H9 (cell line): ENCODE data around the gene MELK. TPM values are rescaled to one million over a fixed set of nuclear protein-coding genes. Genes with fewer than 3 reads are reported as not detected.

Experiments used
- DNase-seq: peaks from one replicate; pipeline ENCODE4 v3.0.0-alpha.2; 2017
- H2AFZ ChIP-seq: one replicate; pipeline ENCODE4 v1.6.1; 2013; ENCODE audit warnings: mild to moderate bottlenecking, low read length, control low read depth, moderate library complexity
- H2AK5ac ChIP-seq: 2 replicates; pipeline ENCODE4 v1.6.1; 2013; ENCODE audit warnings: low read length, control low read depth, mixed read lengths; ENCODE audit not compliant: insufficient read length
- H2BK120ac ChIP-seq: one replicate; pipeline ENCODE4 v1.6.1; 2013; ENCODE audit warnings: low read depth, mild to moderate bottlenecking, low read length, control low read depth, inconsistent platforms; ENCODE audit not compliant: poor library complexity, severe bottlenecking
- H2BK12ac ChIP-seq: 2 replicates; pipeline ENCODE4 v1.6.1; 2013; ENCODE audit warnings: low read length, control low read depth, mixed read lengths, low read depth; ENCODE audit not compliant: insufficient read length
- H2BK15ac ChIP-seq: 2 replicates; pipeline ENCODE4 v1.6.1; 2013; ENCODE audit warnings: low read depth, low read length, control low read depth
- H2BK20ac ChIP-seq: one replicate; pipeline ENCODE4 v1.6.1; 2013; ENCODE audit warnings: low read depth, mild to moderate bottlenecking, low read length, control low read depth, inconsistent platforms; ENCODE audit not compliant: poor library complexity, severe bottlenecking
- H2BK5ac ChIP-seq: 2 replicates; pipeline ENCODE4 v1.6.1; 2013; ENCODE audit warnings: low read length, control low read depth, mixed read lengths; ENCODE audit not compliant: insufficient read length
- H3K14ac ChIP-seq: 2 replicates; pipeline ENCODE4 v1.6.1; 2013; ENCODE audit warnings: low read length, control low read depth; ENCODE audit not compliant: insufficient read depth
- H3K18ac ChIP-seq: 2 replicates; pipeline ENCODE4 v1.6.1; 2013; ENCODE audit warnings: low read depth, mild to moderate bottlenecking, mixed read lengths, low read length, control low read depth; ENCODE audit not compliant: insufficient read length
- H3K23ac ChIP-seq: 2 replicates; pipeline ENCODE4 v1.6.1; 2013; ENCODE audit warnings: low read length, control low read depth, mixed read lengths, low read depth; ENCODE audit not compliant: insufficient read length
- H3K23me2 ChIP-seq: 2 replicates; pipeline ENCODE4 v1.6.1; 2013; ENCODE audit warnings: low read depth, mild to moderate bottlenecking, mixed read lengths, low read length, control low read depth; ENCODE audit not compliant: insufficient read length, poor library complexity, severe bottlenecking
- H3K27ac ChIP-seq: 2 replicates; pipeline ENCODE4 v1.5.1; 2013; ENCODE audit warnings: low read length, control low read depth, mixed read lengths, low read depth; ENCODE audit not compliant: insufficient read length
- H3K27me3 ChIP-seq: 2 replicates; pipeline ENCODE4 v1.6.1; 2013; ENCODE audit warnings: low read length, control low read depth, inconsistent platforms; ENCODE audit not compliant: insufficient read depth
- H3K4ac ChIP-seq: 2 replicates; pipeline ENCODE4 v1.6.1; 2013; ENCODE audit warnings: low read depth, mild to moderate bottlenecking, control low read depth, inconsistent platforms, low read length, moderate library complexity
- H3K4me1 ChIP-seq: 2 replicates; pipeline ENCODE4 v1.6.1; 2013; ENCODE audit warnings: low read length, control low read depth, inconsistent platforms; ENCODE audit not compliant: insufficient read depth
- H3K4me2 ChIP-seq: 2 replicates; pipeline ENCODE4 v1.6.1; 2013; ENCODE audit warnings: low read length, control low read depth, mixed read lengths; ENCODE audit not compliant: insufficient read length, insufficient read depth
- H3K56ac ChIP-seq: 2 replicates; pipeline ENCODE4 v1.6.1; 2013; ENCODE audit warnings: low read depth, mild to moderate bottlenecking, mixed read lengths, low read length, control low read depth; ENCODE audit not compliant: insufficient read length
- H3K79me1 ChIP-seq: 2 replicates; pipeline ENCODE4 v1.6.1; 2013; ENCODE audit warnings: low read depth, mild to moderate bottlenecking, moderate library complexity, low read length, control low read depth, inconsistent platforms; ENCODE audit not compliant: insufficient read depth, poor library complexity, severe bottlenecking
- H3K79me2 ChIP-seq: 2 replicates; pipeline ENCODE4 v1.6.1; 2013; ENCODE audit warnings: low read length, control low read depth, inconsistent platforms; ENCODE audit not compliant: insufficient read depth
- H3K9ac ChIP-seq: 2 replicates; pipeline ENCODE4 v1.6.1; 2013; ENCODE audit warnings: low read length, control low read depth, mixed read lengths; ENCODE audit not compliant: insufficient read length; ENCODE audit errors: extremely low read depth
- H3K9me3 ChIP-seq: one replicate; pipeline ENCODE4 v1.6.1; 2013; ENCODE audit warnings: low read depth, low read length, inconsistent platforms; ENCODE audit not compliant: control insufficient read depth
- H3T11ph ChIP-seq: one replicate; pipeline ENCODE4 v1.6.1; 2013; ENCODE audit warnings: mild to moderate bottlenecking, low read length, control low read depth, inconsistent platforms
- H4K20me1 ChIP-seq: one replicate; pipeline ENCODE4 v1.6.1; 2013; ENCODE audit not compliant: control insufficient read depth, insufficient read length, insufficient read depth
- H4K5ac ChIP-seq: 2 replicates; pipeline ENCODE4 v1.6.1; 2013; ENCODE audit warnings: low read depth, mild to moderate bottlenecking, mixed read lengths, low read length, control low read depth; ENCODE audit not compliant: insufficient read length
- H4K8ac ChIP-seq: replicated peaks from 2 replicates; pipeline ENCODE4 v1.6.1; 2013; ENCODE audit warnings: low read length, control low read depth, mixed read lengths, low read depth; ENCODE audit not compliant: insufficient read length
- H4K91ac ChIP-seq: 2 replicates; pipeline ENCODE4 v1.6.1; 2013; ENCODE audit warnings: low read depth, mild to moderate bottlenecking, moderate library complexity, mixed read lengths, low read length, control low read depth; ENCODE audit not compliant: insufficient read length
- H3K27ac Mint-ChIP-seq, 3 experiments: 2 replicates in 2 of 3; 3 replicates in 1 of 3; pipeline ENCODE4 v1.8.0; 2020 to 2021; ENCODE audit warnings: mixed read lengths in 3 of 3, mild to moderate bottlenecking in 1 of 3, moderate library complexity in 1 of 3
- H3K27me3 Mint-ChIP-seq: 2 replicates; pipeline ENCODE4 v1.8.0; 2021; ENCODE audit warnings: low read depth, mild to moderate bottlenecking, moderate library complexity, mixed read lengths
- H3K36me3 Mint-ChIP-seq, 3 experiments: 2 replicates in 2 of 3; 3 replicates in 1 of 3; pipeline ENCODE4 v1.8.0; 2020 to 2021; ENCODE audit warnings: low read depth in 3 of 3, mixed read lengths in 3 of 3; ENCODE audit not compliant: insufficient read depth in 1 of 3
- H3K4me1 Mint-ChIP-seq, 2 experiments: 2 replicates each; pipeline ENCODE4 v1.8.0; 2020; ENCODE audit warnings: mixed read lengths in 2 of 2
- H3K4me3 Mint-ChIP-seq, 2 experiments: 2 replicates in 1 of 2; 3 replicates in 1 of 2; pipeline ENCODE4 v1.8.0; 2020 to 2021; ENCODE audit warnings: mild to moderate bottlenecking in 2 of 2, mixed read lengths in 2 of 2, moderate library complexity in 1 of 2
- H3K9me3 Mint-ChIP-seq, 2 experiments: 2 replicates in 1 of 2; 3 replicates in 1 of 2; pipeline ENCODE4 v1.8.0; 2020; ENCODE audit warnings: mild to moderate bottlenecking in 2 of 2, mixed read lengths in 2 of 2, moderate library complexity in 1 of 2
- CTCF ChIP-seq: fragments of 200-600 bp; sonication (generic); conservative IDR thresholded peaks from 3 replicates; pipeline ENCODE4 v1.8.0; 2021; ENCODE audit warnings: antibody characterized with exemption, mild to moderate bottlenecking
- WGBS: extraction: QIAGEN DNeasy Blood & Tissue Kit; methylation state at CpG from one replicate; pipeline ENCODE4 v1.1.7; 2013; ENCODE audit warnings: missing lambda C conversion rate, low lambda C conversion rate, mixed read lengths; ENCODE audit not compliant: insufficient read length; ENCODE audit errors: extremely low coverage; 5-methylcytosine and 5-hydroxymethylcytosine counted together
- total RNA-seq: library from RNA; stranded (reverse); gene quantifications from 2 replicates; pipeline ENCODE4 v1.2.1, GENCODE V29; 2021

Gene MELK
- total RNA-seq, 1 experiment from 2014 or later, result 43.6 TPM

- no peaks in the 10 kb centered on the region for H4K20me1 ChIP-seq
- no peak overlapping the region for H3K4me2 ChIP-seq
- H2BK15ac ChIP-seq, result no peak overlapping the region
- no peaks in the 10 kb centered on the region for H3K79me2 ChIP-seq
- no peak for DNase-seq
- no peaks in the 10 kb centered on the region for H3K23me2 ChIP-seq
- Mint-ChIP-seq H3K9me3 (peaks cover 11 to 12% of the 10 kb centered on the region in 2 experiments; a peak in 4 of 5 replicates), H3K4me3 (no peak overlapping the region), H3K27me3 (no peaks in the 10 kb centered on the region), H3K27ac (no peak overlapping the region), H3K4me1 (no peaks in the 10 kb centered on the region; a peak in 1 of 4 replicates), H3K36me3 (peaks cover 38 to 64% (median 64%) of the 10 kb centered on the region in 3 experiments)
- H2BK12ac ChIP-seq, result no peak overlapping the region
- H2AFZ ChIP-seq, result no peak overlapping the region
- H3K4ac ChIP-seq, result no peak overlapping the region
- H4K91ac ChIP-seq, result no peak overlapping the region
- no peak overlapping the region for H3T11ph ChIP-seq
- H3K27me3 ChIP-seq, result no peaks in the 10 kb centered on the region
- no peak overlapping the region for H4K8ac ChIP-seq
- H3K56ac ChIP-seq, result no peak overlapping the region
- H3K9me3 ChIP-seq, result no peaks in the 10 kb centered on the region
- no peak overlapping the region for H4K5ac ChIP-seq
- no peak overlapping the region for H3K18ac ChIP-seq
- H2BK5ac ChIP-seq, result no peak overlapping the region
- no peaks in the 10 kb centered on the region for H3K4me1 ChIP-seq
- H2BK120ac ChIP-seq, result no peak overlapping the region
- H3K14ac ChIP-seq, result no peak overlapping the region
- H3K23ac ChIP-seq, result no peak overlapping the region
- H3K9ac ChIP-seq, result no peak overlapping the region
- no peak overlapping the region for H2BK20ac ChIP-seq
- H2AK5ac ChIP-seq, result no peak overlapping the region
- H3K27ac ChIP-seq, result no peak overlapping the region
- TF ChIP-seq CTCF, result no peak
- no CpG with 5 or more reads among the region's 2 CpGs for WGBS
- H3K79me1 ChIP-seq, result no peaks in the 10 kb centered on the region
Observed at GRCh38 chr9:36677611-36678010, 104.9 kb downstream of the MELK start.
